Retina (tissue), 1 donor: ENCODE measurements around the gene MRPL23.

Experiments used
- DNase-seq: peaks from one replicate; pipeline ENCODE4 v3.0.0-alpha.2; 2016

The MRPL23 gene

GRCh38 chr11:1998290-1998689 lies 51.2 kb downstream of the MRPL23 start:
- no peak for DNase-seq

GRCh38 chr11:1998861-1999260 lies 51.7 kb downstream of the MRPL23 start:
- DNase-seq = no peak

- DNase-seq = no peak
These were observed 55.1 kb downstream of the MRPL23 start for GRCh38 chr11:2002042-2002776.

- DNase-seq = no peak
These were observed 55.7 kb downstream of the MRPL23 start for GRCh38 chr11:2002807-2003206.

GRCh38 chr11:2004466-2004865 lies 57.3 kb downstream of the MRPL23 start:
- DNase-seq = no peak
